Loucy (cell line): ENCODE measurements around the gene SELENOO.

Experiments
- CTCF ChIP-seq: fragments of 200-600 bp; sonication (generic); conservative IDR thresholded peaks from 2 replicates; pipeline ENCODE4 v1.5.1; 2014; ENCODE audit warnings: mild to moderate bottlenecking, antibody characterized with exemption, low read length
- EZH2phosphoT487 ChIP-seq: fragments of 200-600 bp; IDR thresholded peaks from 2 replicates; pipeline ENCODE4 v1.6.1; 2018; ENCODE audit warnings: antibody characterized with exemption, mild to moderate bottlenecking, moderate library complexity, borderline replicate concordance

DNA sequence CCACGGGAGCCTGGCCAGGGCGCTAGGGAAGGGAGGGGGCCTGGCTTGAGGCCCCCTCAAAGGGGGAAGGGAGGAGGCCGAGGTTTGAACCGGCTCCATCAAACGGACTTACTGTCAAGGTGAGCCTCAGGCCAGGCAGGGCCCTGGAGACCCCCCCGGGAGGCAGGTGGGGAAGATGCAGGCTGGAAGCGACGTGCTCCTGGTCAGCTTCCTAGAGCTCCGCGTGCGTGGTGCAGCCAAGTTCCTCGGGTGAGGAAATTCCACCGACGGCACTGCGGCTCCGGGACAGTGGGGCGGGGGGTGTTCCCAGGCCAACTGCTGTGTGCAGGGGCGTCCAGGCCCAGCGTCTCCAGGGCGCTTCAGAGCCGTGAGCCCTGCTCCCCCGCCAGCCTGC is 22.3 kb upstream of the SELENOO start:
- TF ChIP-seq CTCF (no peak), EZH2phosphoT487 (no peak)
